NCI-H748 treated with DMSO at 0.1 percent for 48 hours (cell line): ENCODE measurements around the gene NET1.

Experiments used
- DNase-seq: peaks from one replicate; lab custom pipeline; 2025; lab: John Stamatoyannopoulos, UW

Gene NET1

DNA sequence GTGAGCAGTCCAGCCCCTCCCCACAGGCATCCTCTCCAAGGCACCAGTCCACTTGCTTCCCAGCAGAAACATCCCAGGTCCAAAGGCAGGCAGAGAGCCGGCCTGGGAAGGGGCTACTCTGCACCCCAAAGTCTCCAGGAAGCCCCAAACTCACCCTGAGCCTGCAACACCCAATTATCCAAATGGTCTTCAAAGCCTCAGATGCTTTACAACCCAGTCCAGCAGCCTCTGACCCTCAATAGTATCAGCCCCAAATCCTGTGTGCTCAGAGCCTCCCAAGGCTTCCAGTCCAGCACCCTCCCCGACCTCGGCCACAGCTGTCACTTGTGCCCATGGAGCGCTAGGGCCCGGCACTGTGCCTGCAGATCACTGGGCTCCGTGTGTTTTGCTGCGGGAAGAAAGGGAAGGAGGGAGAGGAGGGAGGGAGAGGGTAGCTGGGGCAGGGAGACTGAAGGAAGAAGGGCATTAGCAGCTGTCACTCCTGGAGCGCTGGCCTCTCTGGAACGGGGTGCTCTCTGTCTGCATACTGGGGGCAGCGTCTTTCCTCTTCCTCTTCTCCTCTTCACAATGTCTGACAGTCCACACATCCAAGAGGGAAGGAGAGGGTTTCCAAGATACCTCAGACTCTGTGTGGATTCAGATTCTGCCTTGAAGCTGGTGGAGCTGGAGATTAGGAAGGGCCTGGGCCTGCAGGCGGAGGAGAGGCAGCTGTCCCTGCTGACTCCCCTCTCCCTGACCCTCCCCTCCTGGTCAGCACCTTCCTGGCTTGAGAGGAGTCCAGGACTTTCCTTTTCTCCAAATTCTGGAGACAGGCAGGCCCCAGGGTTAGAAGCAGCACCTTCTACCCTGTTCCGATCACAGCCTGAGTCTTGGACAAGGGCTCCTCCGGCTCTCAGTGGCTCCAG lies 73.8 kb downstream of the NET1 start:
- DNase-seq, result no peak

DNA sequence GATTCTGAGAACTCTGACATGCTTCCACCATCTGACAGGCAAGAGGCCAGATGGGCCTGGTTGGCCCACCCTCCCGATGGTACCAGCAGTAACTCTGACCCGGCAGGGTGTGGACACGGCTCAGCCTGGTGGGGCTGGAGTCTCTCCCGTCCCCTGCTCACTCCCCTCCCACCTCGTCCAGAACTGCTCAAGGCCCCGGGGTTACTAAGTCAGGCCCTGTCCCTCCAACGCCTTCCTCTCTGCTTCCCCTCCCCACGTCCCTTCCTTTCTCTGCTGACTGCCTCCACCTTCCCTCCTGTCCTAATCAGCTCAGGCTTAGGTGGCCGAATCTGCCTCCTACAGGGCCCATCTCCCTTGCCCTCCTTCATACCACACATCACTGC lies 74.5 kb downstream of the NET1 start:
- no peak for DNase-seq

- DNase-seq, result no peak
These were observed 76.2 kb downstream of the NET1 start for GRCh38 chr10:5488272-5489161.

- DNase-seq, result no peak
These were observed 77.7 kb downstream of the NET1 start for GRCh38 chr10:5490032-5490431.

DNA sequence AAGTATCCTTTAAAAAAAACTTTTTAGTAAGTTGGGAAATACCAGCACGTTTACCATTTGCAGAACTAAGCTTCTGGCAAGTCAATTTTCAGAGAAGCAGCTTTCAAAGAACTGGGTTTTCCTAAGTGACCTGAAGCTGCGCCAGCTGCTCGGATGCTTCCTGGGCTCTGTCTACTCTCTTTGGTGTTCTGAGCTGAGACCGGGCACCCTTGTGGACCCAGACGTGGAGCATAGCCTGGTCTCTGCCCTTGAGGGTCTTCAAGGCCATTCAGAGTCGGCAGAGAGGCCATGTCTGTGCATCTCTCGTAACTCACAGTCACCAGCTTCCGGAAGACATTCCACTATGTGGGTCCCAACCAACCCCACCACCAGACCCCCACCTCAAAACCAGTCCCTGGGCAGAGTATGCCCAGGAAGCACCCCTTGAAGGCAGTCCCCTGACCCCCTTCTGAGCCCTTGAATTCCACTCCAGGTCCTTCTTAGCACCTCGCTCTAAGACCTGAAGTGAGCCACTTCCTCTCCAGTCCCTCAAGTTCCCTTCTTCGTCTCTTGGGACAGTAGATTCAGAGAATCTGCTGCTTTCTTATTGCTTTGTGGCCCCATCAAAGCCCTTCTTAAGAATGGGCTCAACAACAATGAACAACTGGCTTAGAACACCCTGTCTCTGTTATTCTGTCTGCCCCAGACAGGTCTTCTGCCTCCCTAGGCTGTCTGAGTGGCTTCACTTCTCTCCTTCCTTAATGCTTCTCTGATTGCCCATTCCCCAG lies 78.5 kb downstream of the NET1 start:
- no peak for DNase-seq

DNA sequence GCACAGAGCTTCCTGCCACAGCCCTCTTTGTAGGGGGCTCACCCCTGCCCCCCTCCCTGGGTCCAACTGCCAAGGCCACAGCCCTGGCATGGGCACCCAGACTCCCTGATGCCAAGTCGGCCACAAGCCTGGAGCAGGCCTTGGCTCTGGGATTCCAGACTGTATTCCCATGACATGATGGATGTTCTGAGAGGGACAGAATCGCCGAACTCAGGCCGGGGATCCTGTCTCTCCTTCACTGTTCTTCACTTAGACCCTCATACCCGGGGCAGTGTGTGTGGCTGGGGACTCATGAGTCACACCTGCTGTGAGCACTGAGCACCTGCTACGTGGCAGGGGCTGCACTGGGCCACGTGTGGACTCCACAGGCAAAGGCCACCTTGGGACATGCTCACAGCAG lies 79.1 kb downstream of the NET1 start:
- no peak for DNase-seq

DNA sequence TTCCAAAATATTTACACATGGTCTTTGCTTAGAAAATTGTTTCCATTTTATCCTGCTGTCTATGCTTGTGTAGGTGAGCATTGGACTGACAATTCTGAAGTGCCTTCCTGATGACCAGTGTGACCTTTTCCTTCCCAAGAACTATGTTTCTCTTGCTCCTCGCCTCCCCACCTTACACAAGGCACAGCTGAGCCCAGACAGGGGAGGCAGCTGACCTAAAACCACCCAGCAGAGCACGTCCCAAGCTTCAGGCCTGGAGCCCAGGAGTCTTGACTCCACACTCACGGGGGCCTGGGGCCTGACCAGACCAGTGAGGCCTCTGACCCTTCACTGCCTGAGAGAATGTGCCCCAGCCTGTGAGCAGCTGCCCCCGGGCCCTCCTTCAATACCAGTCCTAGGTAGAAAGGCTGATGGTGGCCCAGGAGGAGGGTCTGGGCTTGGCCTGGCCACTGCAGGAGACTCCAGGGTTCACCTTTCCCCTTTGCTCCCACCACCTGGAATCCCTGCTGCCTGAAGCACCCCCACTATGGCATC lies 80.0 kb downstream of the NET1 start:
- no peak for DNase-seq

- no peak for DNase-seq
These were observed 80.7 kb downstream of the NET1 start for GRCh38 chr10:5492929-5493576.

DNA sequence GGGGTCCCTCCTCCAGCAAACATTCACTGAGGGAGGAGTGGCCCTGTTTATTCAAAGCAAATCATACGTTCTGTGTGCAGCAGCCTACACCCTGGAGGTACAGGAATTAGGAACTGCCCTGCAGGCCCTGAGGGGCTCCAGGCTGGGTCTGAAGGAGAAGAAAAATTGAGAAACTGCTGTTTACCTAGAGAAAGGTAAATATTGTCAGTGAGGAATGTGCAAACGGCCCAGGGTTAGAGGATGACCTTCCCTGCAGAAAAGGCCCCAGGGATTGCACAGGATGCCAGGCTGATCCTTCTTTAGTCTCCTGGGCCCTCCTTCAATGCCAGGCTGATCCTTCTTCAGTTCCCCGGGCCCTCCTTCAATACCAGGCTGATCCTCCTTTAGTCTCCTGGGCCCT lies 81.3 kb downstream of the NET1 start:
- DNase-seq, result no peak

- DNase-seq, result no peak
These were observed 82.3 kb downstream of the NET1 start for GRCh38 chr10:5494611-5495010.

DNA sequence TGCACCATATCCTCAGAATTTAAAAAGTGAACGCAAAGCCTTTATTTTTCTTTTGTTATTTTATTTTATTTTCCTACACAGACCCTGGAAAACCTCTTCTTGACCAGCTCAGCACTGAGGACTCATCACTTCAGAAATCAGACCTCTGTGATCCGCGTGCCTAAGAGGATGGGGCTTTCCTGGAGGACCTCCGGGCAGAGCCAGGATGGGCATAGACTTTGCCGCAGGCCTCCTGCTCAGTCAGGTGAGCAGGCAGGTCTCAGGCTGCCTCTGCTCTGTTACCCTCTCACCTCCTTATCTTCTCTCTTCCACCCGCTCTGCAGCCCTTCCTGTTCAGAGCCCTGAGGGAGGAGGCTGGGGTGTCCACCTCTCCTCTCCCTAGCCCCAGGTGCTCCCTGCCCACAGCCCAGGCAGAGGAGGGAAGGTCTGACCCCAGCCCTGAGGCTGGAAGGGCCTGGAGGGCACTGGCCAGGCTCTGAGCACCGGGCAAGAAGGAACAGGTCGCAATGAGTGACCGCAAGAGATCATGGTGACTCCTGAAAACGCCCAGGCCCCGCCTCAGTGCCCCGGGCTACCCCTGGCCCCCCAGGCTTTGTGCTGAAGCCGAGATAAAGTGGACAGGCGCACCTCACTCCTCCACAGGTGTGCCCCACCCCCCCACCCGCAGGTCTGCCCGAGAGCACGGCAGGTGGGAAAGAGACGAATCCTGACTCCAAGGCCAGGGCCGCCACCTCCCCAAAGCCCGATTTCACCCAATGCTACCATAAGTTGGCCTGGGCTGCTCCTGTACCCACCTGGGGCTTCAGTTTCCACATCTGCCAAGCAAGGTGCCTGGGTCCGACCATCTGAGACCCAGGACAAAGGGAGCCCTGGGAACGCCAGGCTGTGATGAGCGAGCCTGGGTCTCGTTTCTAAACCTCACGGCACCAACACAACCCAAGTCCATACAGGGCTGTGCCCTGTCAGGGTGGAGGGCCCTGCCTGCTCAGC lies 84.2 kb downstream of the NET1 start:
- no peak for DNase-seq

- DNase-seq, result no peak
These were observed 84.9 kb downstream of the NET1 start for GRCh38 chr10:5497289-5497688.

DNA sequence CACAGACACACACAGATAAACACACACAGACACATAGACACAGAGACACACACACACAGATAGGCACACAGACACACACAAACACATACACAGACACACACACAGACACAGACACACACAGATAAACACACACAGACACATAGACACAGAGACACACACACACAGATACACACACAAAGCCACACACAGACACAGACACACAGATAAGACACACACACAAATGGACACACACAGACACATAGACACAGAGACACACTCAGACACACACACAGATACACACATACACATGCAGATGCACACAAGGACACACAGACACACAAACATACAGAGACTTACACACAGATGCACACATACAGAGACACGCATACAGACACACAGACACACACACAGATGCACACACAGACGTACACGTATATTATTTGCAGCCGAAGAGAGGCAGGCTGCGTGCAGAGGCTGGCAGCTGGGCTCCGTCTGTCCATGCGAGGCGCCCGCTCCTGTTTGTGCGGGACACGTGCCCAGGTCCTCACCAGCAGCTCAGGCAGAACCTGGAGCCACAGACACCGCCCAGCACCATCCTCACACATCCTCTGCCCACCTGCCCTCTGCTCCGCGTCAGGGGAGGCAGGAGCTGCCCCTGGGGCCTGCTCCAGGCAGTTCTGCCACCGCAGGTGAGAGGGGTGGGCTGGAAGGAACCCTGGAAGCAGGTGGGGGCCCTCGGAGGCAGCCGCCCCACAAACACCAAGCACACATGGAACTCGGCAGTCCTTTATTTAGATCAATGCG lies 85.8 kb downstream of the NET1 start:
- no peak for DNase-seq

- DNase-seq, result no peak
These were observed 86.6 kb downstream of the NET1 start for GRCh38 chr10:5498791-5499492.

GRCh38 chr10:5499493-5500140 lies 87.3 kb downstream of the NET1 start, which contains the start of gene CALML5:
Gene CALML5 (minus strand): TSS chr10:5499570. CDS start chr10:5499438, 132 bp downstream.
- no peak for DNase-seq

DNA sequence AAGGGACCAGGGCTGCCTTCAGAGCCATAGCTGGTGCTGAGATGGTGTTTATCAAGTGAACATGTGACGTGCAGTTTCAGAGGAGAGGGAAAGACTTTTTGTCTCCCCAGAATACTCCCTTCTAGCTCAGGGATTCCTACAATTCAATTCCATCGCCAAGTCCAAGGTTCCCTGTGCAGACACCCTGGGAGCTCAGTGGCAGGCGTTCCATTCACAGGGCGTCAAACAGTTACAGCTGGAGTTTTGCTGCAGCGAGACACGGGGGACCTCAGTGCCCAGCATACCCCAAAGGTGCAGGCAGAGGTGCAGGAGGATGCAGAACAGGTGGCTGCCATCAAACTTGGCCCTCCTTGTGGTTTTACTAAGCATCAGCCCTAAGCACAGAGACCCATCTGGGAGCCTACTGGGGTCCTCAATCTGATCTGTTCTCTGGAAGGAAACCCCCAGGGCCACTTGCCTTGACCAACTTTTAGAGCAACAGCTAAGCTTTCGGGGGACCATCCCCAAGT lies 87.9 kb downstream of the NET1 start:
- DNase-seq, result no peak

DNA sequence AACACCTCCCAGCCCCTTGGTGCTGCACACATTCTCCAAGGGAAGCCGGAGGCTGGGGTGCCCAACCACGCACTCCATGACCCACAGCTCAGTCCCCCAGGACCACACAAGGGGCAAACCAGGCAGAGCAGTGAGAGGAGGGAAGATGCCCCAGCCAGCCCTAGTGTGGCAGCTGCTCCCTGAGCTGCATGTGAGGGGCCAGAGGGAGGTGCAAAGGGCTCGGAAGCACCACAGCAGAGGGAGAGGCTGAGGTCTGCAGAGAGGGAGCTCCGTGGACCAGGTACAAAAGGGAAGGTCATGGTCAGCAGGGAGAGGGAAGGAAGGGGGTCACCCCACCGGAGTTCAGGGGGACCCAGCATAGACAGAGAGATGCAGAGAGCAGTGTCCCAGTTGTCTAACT lies 88.6 kb downstream of the NET1 start:
- no peak for DNase-seq

- DNase-seq, result no peak
These were observed 89.7 kb downstream of the NET1 start for GRCh38 chr10:5502061-5502521.
